ENCODE data around the gene RASL10A. TPM values are rescaled to one million over a fixed set of nuclear protein-coding genes. Genes with fewer than 3 reads are reported as not detected.

Gene RASL10A
- polyA plus RNA-seq, 3 donors = 0.35 to 2.1 (median 0.50) TPM

- Mint-ChIP-seq H3K27ac (peak overlapping the region in 2 of 7 donors; percentile 20 to 49), H3K36me3 (peaks cover 75 to 95% of the 10 kb centered on the region in 2 donors), H3K4me3 (no peak overlapping the region), H3K4me1 (no peaks in the 10 kb centered on the region), H3K9me3 (peaks cover 0 to 1% (median 0%) of the 10 kb centered on the region in 7 donors), H3K27me3 (ENCODE audit: low read depth in 3 of 3) (peaks cover 0 to 2% (median 0%) of the 10 kb centered on the region in 3 donors)
- 97% methylated on average over 6 of the region's 8 CpGs for WGBS (ENCODE audit: insufficient coverage)
- TF ChIP-seq, protein P1, sequence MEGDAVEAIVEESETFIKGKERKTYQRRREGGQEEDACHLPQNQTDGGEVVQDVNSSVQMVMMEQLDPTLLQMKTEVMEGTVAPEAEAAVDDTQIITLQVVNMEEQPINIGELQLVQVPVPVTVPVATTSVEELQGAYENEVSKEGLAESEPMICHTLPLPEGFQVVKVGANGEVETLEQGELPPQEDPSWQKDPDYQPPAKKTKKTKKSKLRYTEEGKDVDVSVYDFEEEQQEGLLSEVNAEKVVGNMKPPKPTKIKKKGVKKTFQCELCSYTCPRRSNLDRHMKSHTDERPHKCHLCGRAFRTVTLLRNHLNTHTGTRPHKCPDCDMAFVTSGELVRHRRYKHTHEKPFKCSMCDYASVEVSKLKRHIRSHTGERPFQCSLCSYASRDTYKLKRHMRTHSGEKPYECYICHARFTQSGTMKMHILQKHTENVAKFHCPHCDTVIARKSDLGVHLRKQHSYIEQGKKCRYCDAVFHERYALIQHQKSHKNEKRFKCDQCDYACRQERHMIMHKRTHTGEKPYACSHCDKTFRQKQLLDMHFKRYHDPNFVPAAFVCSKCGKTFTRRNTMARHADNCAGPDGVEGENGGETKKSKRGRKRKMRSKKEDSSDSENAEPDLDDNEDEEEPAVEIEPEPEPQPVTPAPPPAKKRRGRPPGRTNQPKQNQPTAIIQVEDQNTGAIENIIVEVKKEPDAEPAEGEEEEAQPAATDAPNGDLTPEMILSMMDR (IDR thresholded peaks at IDR 0.05) = no peak
- Histone ChIP-seq H3K79me2 (ENCODE audit: insufficient read depth, low read length) (no peaks in the 10 kb centered on the region), H3K4me3 (replicated peaks in 1 of 3; ENCODE audit: low read depth in 2 of 3, low read length in 3 of 3) (no peak overlapping the region), H3K4me2 (replicated peaks; ENCODE audit: extremely low read depth, low read length, poor library complexity, severe bottlenecking) (no peak overlapping the region), H3K27me3 (ENCODE audit: control insufficient read depth in 2 of 2, insufficient read depth in 2 of 2, low read length in 2 of 2) (no peaks in the 10 kb centered on the region), H2AFZ (ENCODE audit: insufficient read depth, low read depth, low read length, poor library complexity, severe bottlenecking) (no peak overlapping the region), H4K20me1 (ENCODE audit: insufficient read depth, low read length) (peaks cover 50% of the 10 kb centered on the region), H3K4me1 (ENCODE audit: control insufficient read depth in 1 of 2, insufficient read depth in 2 of 2, low read length in 2 of 2) (no peaks in the 10 kb centered on the region), H3K27ac (ENCODE audit: low read depth in 1 of 2, low read length in 2 of 2) (no peak overlapping the region), H3K9ac (ENCODE audit: insufficient read depth, low read length, poor library complexity, severe bottlenecking) (no peak overlapping the region), H3K9me3 (replicated peaks in 1 of 2; ENCODE audit: control insufficient read depth in 1 of 2, insufficient read depth in 1 of 2, low read length in 2 of 2) (no peaks in the 10 kb centered on the region), H3K36me3 (replicated peaks in 1 of 2; ENCODE audit: control insufficient read depth in 1 of 2, insufficient read depth in 2 of 2, low read length in 2 of 2) (peaks cover 95 to 100% of the 10 kb centered on the region in 2 donors)
- intact Hi-C loops (cut with micrococcal nuclease) = no loop called here
- no peak for DNase-seq
Observed at GRCh38 chr22:29331213-29331612, 15.7 kb upstream of the RASL10A start.

GRCh38 chr22:29330753-29331152 is 15.3 kb upstream of the RASL10A start:
- Mint-ChIP-seq H3K4me1 (no peaks in the 10 kb centered on the region), H3K4me3 (no peak overlapping the region), H3K9me3 (peaks cover 0 to 1% (median 0%) of the 10 kb centered on the region in 7 donors), H3K36me3 (peaks cover 71 to 95% of the 10 kb centered on the region in 2 donors), H3K27me3 (ENCODE audit: low read depth in 3 of 3) (peaks cover 0 to 2% (median 0%) of the 10 kb centered on the region in 3 donors), H3K27ac (peak overlapping the region in 3 of 7 donors; percentile 18 to 49 (median 30))
- intact Hi-C loops (cut with micrococcal nuclease) = no loop called here
- Histone ChIP-seq H3K27me3 (ENCODE audit: control insufficient read depth in 2 of 2, insufficient read depth in 2 of 2, low read length in 2 of 2) (no peaks in the 10 kb centered on the region), H3K79me2 (ENCODE audit: insufficient read depth, low read length) (no peaks in the 10 kb centered on the region), H3K4me3 (replicated peaks in 1 of 3; ENCODE audit: low read depth in 2 of 3, low read length in 3 of 3) (no peak overlapping the region), H3K36me3 (replicated peaks in 1 of 2; ENCODE audit: control insufficient read depth in 1 of 2, insufficient read depth in 2 of 2, low read length in 2 of 2) (peaks cover 91 to 97% of the 10 kb centered on the region in 2 donors), H3K27ac (ENCODE audit: low read depth in 1 of 2, low read length in 2 of 2) (no peak overlapping the region), H3K9me3 (replicated peaks in 1 of 2; ENCODE audit: control insufficient read depth in 1 of 2, insufficient read depth in 1 of 2, low read length in 2 of 2) (no peaks in the 10 kb centered on the region), H4K20me1 (ENCODE audit: insufficient read depth, low read length) (peaks cover 46% of the 10 kb centered on the region), H2AFZ (ENCODE audit: insufficient read depth, low read depth, low read length, poor library complexity, severe bottlenecking) (no peak overlapping the region), H3K4me2 (replicated peaks; ENCODE audit: extremely low read depth, low read length, poor library complexity, severe bottlenecking) (no peak overlapping the region), H3K9ac (ENCODE audit: insufficient read depth, low read length, poor library complexity, severe bottlenecking) (no peak overlapping the region), H3K4me1 (ENCODE audit: control insufficient read depth in 1 of 2, insufficient read depth in 2 of 2, low read length in 2 of 2) (no peaks in the 10 kb centered on the region)
- WGBS (ENCODE audit: insufficient coverage) = 95% methylated on average over 5 of the region's 9 CpGs
- TF ChIP-seq, protein P1 (IDR thresholded peaks at IDR 0.05) = no peak
- DNase-seq = no peak
